Spleen (tissue), 11 donors: ENCODE data around the gene CPNE7. TPM values are rescaled to one million over a fixed set of nuclear protein-coding genes. Genes with fewer than 3 reads are reported as not detected.

ENCODE experiments used
- DNase-seq: peaks from one replicate; pipeline ENCODE4 v3.0.0-alpha.2; 2020
- H3K27ac ChIP-seq, 8 donors: fragments of 200-600 bp; sonication (generic) in 7 of 8; 1 replicate in 4 of 8; 2 replicates in 4 of 8; pipeline versions ENCODE4 v1.5.0 to v1.8.0; 2016 to 2021; ENCODE audit warnings: inconsistent platforms in 4 of 8, mild to moderate bottlenecking in 4 of 8, moderate library complexity in 1 of 8
- H3K27me3 ChIP-seq, 7 donors: fragments of 200-600 bp; sonication (generic) in 6 of 7; replicated peaks in 1 of 7; 1 replicate in 4 of 7; 2 replicates in 3 of 7; pipeline versions ENCODE4 v1.5.0 to v1.8.0; 2016 to 2021; ENCODE audit warnings: inconsistent platforms in 3 of 7, mild to moderate bottlenecking in 1 of 7
- H3K36me3 ChIP-seq, 6 donors: fragments of 200-600 bp; sonication (generic) in 5 of 6; 1 replicate in 4 of 6; 2 replicates in 2 of 6; pipeline versions ENCODE4 v1.5.0 to v1.8.0; 2016 to 2021; ENCODE audit warnings: inconsistent platforms in 2 of 6
- H3K4me1 ChIP-seq, 6 donors: fragments of 200-600 bp; sonication (generic) in 5 of 6; 1 replicate in 3 of 6; 2 replicates in 3 of 6; pipeline versions ENCODE4 v1.5.0 to v1.8.0; 2016 to 2021; ENCODE audit warnings: inconsistent platforms in 3 of 6
- H3K4me3 ChIP-seq, 8 donors: fragments of 200-600 bp; sonication (generic) in 7 of 8; 1 replicate in 4 of 8; 2 replicates in 4 of 8; pipeline versions ENCODE4 v1.5.0 to v1.8.0; 2016 to 2021; ENCODE audit warnings: inconsistent platforms in 4 of 8, mild to moderate bottlenecking in 4 of 8, moderate library complexity in 2 of 8
- H3K9me3 ChIP-seq, 8 donors: fragments of 200-600 bp; sonication (generic) in 7 of 8; 1 replicate in 4 of 8; 2 replicates in 4 of 8; pipeline versions ENCODE4 v1.5.0 to v1.8.0; 2016 to 2021; ENCODE audit warnings: inconsistent platforms in 4 of 8
- POLR2A ChIP-seq, 3 donors: fragments of 450-650 bp; IDR thresholded peaks; one replicate each; pipeline ENCODE4 v1.5.1; 2017; ENCODE audit warnings: antibody characterized with exemption in 3 of 3, mild to moderate bottlenecking in 1 of 3
- POLR2AphosphoS5 ChIP-seq, 3 donors: sonication (generic); formaldehyde crosslinking; IDR thresholded peaks; one replicate each; pipeline ENCODE4 v1.5.1; 2017; ENCODE audit warnings: antibody characterized with exemption in 3 of 3
- WGBS, 5 donors: extraction: QIAGEN DNeasy Blood & Tissue Kit in 3 of 5; methylation state at CpG; one replicate each; pipeline versions ENCODE4 v1.1.5 to v1.1.7; 2013 to 2018; 5-methylcytosine and 5-hydroxymethylcytosine counted together
- intact Hi-C: fragments of 100-400 bp; cut with DNase I; formaldehyde crosslinking; loops from one replicate; pipeline ENCODE4 v1.15.0; 2023; ENCODE audit warnings: low total_unique reads
- polyA plus RNA-seq, 3 donors: library from polyadenylated mRNA; stranded (reverse); fragments of 200-250 nt; gene quantifications; one replicate each; pipeline ENCODE4 v1.2.1, GENCODE V29; 2013
- total RNA-seq, 7 donors: library from RNA; depleted of rRNA in 3 of 7; stranded (reverse); fragments of >200 nt in 3 of 7; fragmentation: NEBNext Ultra II Directional in 4 of 7; extraction: Animal tissue kit (Norgen Biotek cat#: 25700) in 4 of 7; gene quantifications; one replicate each; pipeline versions ENCODE4 v1.1.0 to v1.2.1, GENCODE V29; 2016 to 2021
- TF ChIP-seq, protein P1 (sequence below), 11 experiments: fragments of 200-600 bp in 7 of 11; fragments of 450-650 bp in 4 of 11; sonication (generic) in 4 of 11; IDR thresholded peaks in 8 of 11; conservative IDR thresholded peaks in 3 of 11; 1 replicate in 7 of 11; 2 replicates in 4 of 11; pipeline versions ENCODE4 v1.4.0 to v1.8.0; 2016 to 2021; ENCODE audit warnings: antibody characterized with exemption in 11 of 11, inconsistent platforms in 4 of 11, mild to moderate bottlenecking in 1 of 11
- donor health status: healthy with polysubstance abuse.
- donor health status: DM: no; HTN: no; CAD: no; lungs with moderate emphysema.
- donor health status: DM: no; HTN: no; CAD: no.
- donor health status: Bipolar disorder and iron deficiency.
- donor health status: healthy.
- donor health status: DM: no; HTN: no; CAD: no.
- donor health status: DM: yes; HTN: yes; CAD: no.

CPNE7 gene
- total and polyA plus RNA-seq, 10 donors: 0.37 to 4.3 (median 1.5) TPM; not detected in 1

DNA sequence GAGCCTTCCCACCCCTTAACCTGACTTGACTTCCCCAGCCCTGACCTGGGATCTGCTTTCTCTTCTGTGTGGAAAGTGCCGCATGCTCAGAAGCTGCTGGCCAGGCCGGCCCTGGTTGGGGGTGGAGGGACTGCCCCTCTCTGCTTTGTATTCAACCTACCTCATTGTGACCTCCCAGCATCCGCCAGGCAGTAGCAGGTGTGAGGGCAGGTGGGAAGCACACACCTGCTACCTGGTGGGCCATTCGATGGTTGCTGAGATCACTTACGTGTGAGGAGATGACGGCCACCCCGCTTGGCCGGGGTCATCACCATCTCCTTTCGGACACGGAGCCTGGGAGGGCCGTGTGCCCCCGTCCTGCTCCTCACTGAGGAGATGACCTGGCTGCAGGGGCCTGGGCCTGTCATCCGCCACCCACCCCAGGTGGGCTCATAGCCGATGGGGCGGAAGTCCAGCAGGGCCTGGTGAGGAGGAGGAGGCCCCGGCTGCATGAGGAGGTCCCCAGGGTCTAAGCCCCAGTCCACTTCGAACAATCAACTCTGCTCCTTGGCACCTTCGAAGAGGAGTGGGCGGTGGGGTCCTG is 7.1 kb downstream of the CPNE7 start:
- H3K4me1 ChIP-seq: peaks cover 0 to 18% (median 8%) of the 10 kb centered on the region in 6 donors
- peak overlapping the region in 1 of 8 donors; percentile 35 for H3K27ac ChIP-seq
- intact Hi-C loops: no loop called here
- no peaks in the 10 kb centered on the region for H3K36me3 ChIP-seq
- no peaks in the 10 kb centered on the region for H3K9me3 ChIP-seq
- DNase-seq: peak; percentile 69
- WGBS, 5 donors: 93 to 100% (median 94%) methylated on average over 3 to 19 of the region's 19 CpGs
- no peak overlapping the region for H3K4me3 ChIP-seq
- TF ChIP-seq, protein P1, sequence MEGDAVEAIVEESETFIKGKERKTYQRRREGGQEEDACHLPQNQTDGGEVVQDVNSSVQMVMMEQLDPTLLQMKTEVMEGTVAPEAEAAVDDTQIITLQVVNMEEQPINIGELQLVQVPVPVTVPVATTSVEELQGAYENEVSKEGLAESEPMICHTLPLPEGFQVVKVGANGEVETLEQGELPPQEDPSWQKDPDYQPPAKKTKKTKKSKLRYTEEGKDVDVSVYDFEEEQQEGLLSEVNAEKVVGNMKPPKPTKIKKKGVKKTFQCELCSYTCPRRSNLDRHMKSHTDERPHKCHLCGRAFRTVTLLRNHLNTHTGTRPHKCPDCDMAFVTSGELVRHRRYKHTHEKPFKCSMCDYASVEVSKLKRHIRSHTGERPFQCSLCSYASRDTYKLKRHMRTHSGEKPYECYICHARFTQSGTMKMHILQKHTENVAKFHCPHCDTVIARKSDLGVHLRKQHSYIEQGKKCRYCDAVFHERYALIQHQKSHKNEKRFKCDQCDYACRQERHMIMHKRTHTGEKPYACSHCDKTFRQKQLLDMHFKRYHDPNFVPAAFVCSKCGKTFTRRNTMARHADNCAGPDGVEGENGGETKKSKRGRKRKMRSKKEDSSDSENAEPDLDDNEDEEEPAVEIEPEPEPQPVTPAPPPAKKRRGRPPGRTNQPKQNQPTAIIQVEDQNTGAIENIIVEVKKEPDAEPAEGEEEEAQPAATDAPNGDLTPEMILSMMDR (IDR thresholded peaks at IDR 0.05 in 8 of 11, conservative IDR thresholded peaks at IDR 0.05 in 3 of 11): no peak
- TF ChIP-seq POLR2A (IDR thresholded peaks at IDR 0.05) (no peak), POLR2AphosphoS5 (IDR thresholded peaks at IDR 0.05) (no peak)
- peaks cover 0 to under 1% (median 0%) of the 10 kb centered on the region in 7 donors for H3K27me3 ChIP-seq

DNA sequence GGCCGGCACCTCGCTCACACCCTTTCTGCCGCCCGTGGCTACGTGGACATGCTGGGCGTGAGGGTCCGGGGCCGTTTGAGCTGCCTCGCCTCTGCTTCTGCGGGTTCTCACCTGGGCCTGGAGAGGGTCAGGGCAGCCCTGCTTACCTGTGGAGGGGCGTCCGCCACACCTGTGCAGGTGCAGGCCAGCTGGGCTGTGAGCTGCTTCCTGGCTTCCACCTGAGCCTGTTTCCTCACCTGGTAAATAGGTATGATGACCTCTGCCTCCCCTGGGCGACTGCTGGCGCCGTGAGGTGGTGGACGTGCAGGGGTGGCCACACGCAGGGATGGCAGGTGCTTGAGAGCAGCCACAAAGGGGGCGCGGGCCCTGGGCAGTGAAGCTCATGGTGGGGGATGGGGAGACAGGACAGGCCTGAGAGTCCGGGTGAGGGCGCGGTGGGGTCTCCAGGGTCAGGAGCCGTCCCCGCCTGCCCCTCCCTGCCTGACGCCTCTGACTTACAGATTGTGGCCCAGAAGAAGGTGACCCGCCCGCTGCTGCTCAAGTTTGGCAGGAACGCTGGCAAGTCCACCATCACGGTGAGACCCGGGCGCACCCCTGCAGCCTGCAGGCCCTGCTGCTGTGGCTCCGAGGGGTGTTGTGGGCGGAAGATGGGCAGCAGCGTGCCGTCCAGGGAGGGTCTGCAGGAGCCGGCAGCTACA is 7.8 kb downstream of the CPNE7 start:
- TF ChIP-seq, protein P1 (IDR thresholded peaks at IDR 0.05 in 8 of 11, conservative IDR thresholded peaks at IDR 0.05 in 3 of 11): no peak
- TF ChIP-seq POLR2AphosphoS5 (IDR thresholded peaks at IDR 0.05): no peak
- H3K4me3 ChIP-seq: no peak overlapping the region
- H3K36me3 ChIP-seq: no peaks in the 10 kb centered on the region
- H3K27me3 ChIP-seq: no peaks in the 10 kb centered on the region
- H3K4me1 ChIP-seq: peaks cover 0 to 18% (median 8%) of the 10 kb centered on the region in 6 donors
- no peaks in the 10 kb centered on the region for H3K9me3 ChIP-seq
- 86 to 95% (median 92%) methylated on average over 27 to 36 of the region's 36 CpGs for WGBS, 5 donors
- DNase-seq: no peak
- intact Hi-C loops: no loop called here
- H3K27ac ChIP-seq: no peak overlapping the region

DNA sequence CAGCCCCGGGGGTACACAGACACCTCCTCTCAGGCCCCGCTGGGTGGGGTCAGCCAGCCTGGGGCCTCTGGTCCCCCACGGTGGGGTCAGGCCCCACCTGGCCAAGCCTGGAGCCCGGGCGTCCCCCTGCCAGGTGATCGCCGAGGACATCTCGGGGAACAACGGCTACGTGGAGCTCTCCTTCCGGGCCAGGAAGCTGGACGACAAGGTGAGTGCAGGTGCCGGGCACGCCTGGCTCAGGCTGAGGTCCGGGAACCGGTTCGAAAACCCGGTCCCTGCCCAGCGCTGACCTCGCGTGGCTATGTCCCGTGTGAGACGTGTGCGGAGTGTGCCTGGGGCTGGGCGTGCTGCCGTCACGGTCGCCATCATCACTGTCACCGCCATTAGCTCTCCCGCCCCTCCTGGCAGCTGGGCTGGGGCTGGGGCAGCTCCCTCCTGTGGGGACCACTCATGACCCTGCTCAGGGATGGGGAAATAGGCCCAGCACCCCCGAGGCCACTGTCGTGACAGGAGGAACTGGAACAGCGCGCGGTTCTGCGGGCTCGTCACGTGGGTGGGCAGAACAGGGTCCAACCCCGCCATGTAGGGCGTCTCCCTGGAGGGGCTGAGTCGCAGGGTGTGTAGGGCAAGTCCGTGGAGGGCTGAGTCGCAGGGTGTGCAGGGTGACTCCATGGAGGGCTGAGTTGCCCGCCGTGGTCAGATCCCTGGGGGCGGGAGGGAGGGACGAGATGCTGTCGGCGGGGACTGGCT is 8.5 kb downstream of the CPNE7 start:
- DNase-seq: peak; percentile 67
- Histone ChIP-seq H3K27ac (no peak overlapping the region), H3K36me3 (no peaks in the 10 kb centered on the region), H3K27me3 (no peaks in the 10 kb centered on the region), H3K9me3 (no peaks in the 10 kb centered on the region), H3K4me1 (peaks cover 0 to 18% (median 8%) of the 10 kb centered on the region in 6 donors), H3K4me3 (no peak overlapping the region)
- 89 to 94% (median 93%) methylated on average over 19 to 49 of the region's 49 CpGs for WGBS, 5 donors
- intact Hi-C loops: no loop called here
- TF ChIP-seq POLR2A (IDR thresholded peaks at IDR 0.05) (no peak), POLR2AphosphoS5 (IDR thresholded peaks at IDR 0.05) (no peak)
- TF ChIP-seq, protein P1 (IDR thresholded peaks at IDR 0.05 in 8 of 11, conservative IDR thresholded peaks at IDR 0.05 in 3 of 11): no peak
